Activated CD8-positive, alpha-beta T cell treated with anti-CD3 and anti-CD28 coated beads, Interleukin-2, amount 10 ng/mL, durations not matched to agents 7 days and 5 days (primary cell): ENCODE data around the gene QRICH2. TPM values are rescaled to one million over a fixed set of nuclear protein-coding genes. Genes with fewer than 3 reads are reported as not detected.
"Not testable (repeated sequence)": the region's sequence is repeated elsewhere in the genome, so short reads cannot be mapped to it uniquely, and the experiment has no call there.

Source experiments
- ATAC-seq: fragments of 150-1000 bp; cut with Tn5 transposase; one replicate; pipeline ENCODE4 v1.10.0; 2021; ENCODE audit warnings: moderate library complexity
- CTCF ChIA-PET: fragments of 350-600 bp; sonication (Branson Sonifier 250); formaldehyde crosslinking; loops from one replicate; lab custom pipeline; 2021; ENCODE audit warnings: antibody characterized with exemption; lab: Charles Lee
- POLR2A ChIA-PET: fragments of 350-600 bp; sonication (Branson Sonifier 250); formaldehyde crosslinking; loops from one replicate; lab custom pipeline; 2021; ENCODE audit warnings: antibody characterized with exemption; lab: Charles Lee
- DNase-seq: peaks from one replicate; pipeline ENCODE4 v3.0.0-alpha.2; 2020
- H3K27ac Mint-ChIP-seq: one replicate; pipeline ENCODE4 v1.8.0; 2021; ENCODE audit warnings: mild to moderate bottlenecking, mixed read lengths
- H3K27me3 Mint-ChIP-seq: one replicate; pipeline ENCODE4 v1.8.0; 2021; ENCODE audit warnings: low read depth, mixed read lengths
- H3K36me3 Mint-ChIP-seq: one replicate; pipeline ENCODE4 v1.8.0; 2021; ENCODE audit warnings: low read depth, mixed read lengths
- H3K4me1 Mint-ChIP-seq: one replicate; pipeline ENCODE4 v1.8.0; 2021; ENCODE audit warnings: low read depth, mixed read lengths
- H3K4me3 Mint-ChIP-seq: one replicate; pipeline ENCODE4 v1.8.0; 2021; ENCODE audit warnings: mild to moderate bottlenecking, mixed read lengths
- H3K9me3 Mint-ChIP-seq: one replicate; pipeline ENCODE4 v1.8.0; 2022; ENCODE audit warnings: mixed read lengths; ENCODE audit not compliant: insufficient read depth
- total RNA-seq, 2 experiments: library from RNA; stranded (reverse); gene quantifications; one replicate each; pipeline ENCODE4 v1.2.3, GENCODE V29; 2021

Gene QRICH2
- total RNA-seq, 2 experiments from 2014 or later, result 3.7 to 4.8 TPM

DNA sequence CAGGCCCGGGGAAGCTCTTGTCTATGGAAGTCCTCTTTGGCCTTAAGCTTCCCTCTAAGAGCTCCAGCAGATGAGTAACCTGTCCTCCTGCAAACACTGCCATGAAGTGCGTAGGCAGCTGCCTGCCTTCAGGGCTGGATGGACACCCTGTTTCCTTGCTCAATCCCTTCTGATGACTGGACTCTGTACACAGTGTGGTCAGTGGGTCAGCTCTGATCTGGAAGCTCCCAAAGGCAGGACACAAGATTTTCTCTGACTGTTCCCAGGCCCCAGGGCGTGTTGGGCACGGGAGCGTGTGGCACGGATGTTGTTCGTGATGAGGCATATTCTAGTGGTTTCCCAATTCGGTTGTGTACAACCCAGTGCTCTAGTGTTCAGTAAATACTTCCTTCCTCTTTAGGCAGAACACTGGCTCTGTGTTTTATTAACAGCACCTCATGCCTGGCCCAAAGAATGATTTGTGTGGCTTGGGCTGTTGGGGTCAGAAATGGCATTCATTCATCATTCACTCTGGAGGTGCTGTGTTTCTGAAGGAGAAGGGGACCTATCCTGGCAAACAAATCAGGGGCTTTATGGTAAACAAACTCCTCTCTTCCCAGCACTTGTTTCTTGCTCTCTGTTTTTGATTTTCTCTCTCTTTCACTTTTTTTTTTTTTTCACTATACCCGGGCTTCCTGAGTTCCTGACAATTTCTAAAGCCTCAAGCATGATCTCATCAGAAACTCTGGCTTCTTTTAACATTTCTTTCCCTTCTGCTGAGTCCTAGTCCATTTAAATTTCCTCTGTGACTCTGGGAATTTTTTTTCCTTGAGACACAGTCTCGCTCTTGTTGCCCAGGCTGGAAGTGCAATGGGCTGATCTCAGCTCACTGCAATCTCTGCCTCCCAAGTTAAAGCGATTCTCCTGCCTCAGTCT lies 55.8 kb downstream of the QRICH2 start:
- POLR2A ChIA-PET, result interaction anchor here (0.6 to 17.8 kb wide), 7 partner anchors 8 to 148 kb away, joined by 3 to 807 read pairs (median 4); partner anchors contain the start of gene UBALD2
- DNase-seq, result peak; percentile 65
- peaks cover 28% of the 10 kb centered on the region for H3K36me3 Mint-ChIP-seq

DNA sequence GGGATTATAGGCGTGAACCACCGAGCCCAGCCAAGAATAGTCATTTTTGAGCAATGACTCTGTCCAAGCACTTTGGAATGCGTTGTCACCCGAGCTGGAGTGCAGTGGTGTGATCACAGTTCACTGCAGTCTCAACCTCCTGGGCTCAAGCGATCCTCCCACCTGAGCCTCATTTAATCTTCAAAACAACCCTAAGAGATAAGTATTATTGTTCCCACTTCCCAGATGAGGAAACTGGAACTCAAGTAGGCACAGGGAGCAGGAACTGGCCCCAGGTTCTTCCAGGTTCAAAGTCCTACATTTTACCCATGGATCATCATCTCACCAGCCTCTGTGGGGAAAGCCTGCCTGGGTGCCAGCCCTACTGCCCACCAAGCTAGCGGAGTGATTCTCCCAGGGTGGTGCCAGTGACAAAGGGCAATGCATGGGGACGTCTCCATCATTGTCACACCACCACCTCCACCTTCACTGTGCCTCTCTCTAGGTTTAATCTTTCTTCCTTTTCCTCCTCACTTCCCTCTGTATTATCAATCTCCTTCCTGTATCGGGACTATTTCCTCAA lies 56.5 kb downstream of the QRICH2 start:
- peak overlapping the region; percentile 96 for H3K27ac Mint-ChIP-seq
- no peaks in the 10 kb centered on the region for H3K27me3 Mint-ChIP-seq
- POLR2A ChIA-PET, result interaction anchor here (0.6 to 17.8 kb wide), 7 partner anchors 8 to 147 kb away, joined by 3 to 807 read pairs (median 4); partner anchors contain the start of gene UBALD2
- no peak for DNase-seq
- H3K4me3 Mint-ChIP-seq, result peak overlapping the region; percentile 77
- CTCF ChIA-PET, result interaction anchor here (0.8 to 1.8 kb wide), 4 partner anchors 10 to 125 kb away, joined by 3 to 8 read pairs (median 4); partner anchors contain the start of gene UBALD2
- peaks cover 24% of the 10 kb centered on the region for H3K36me3 Mint-ChIP-seq
- H3K4me1 Mint-ChIP-seq, result peaks cover 79% of the 10 kb centered on the region
- no peak for ATAC-seq
- peaks cover 5% of the 10 kb centered on the region for H3K9me3 Mint-ChIP-seq

More for the DNA sequence above, 55.8 kb downstream of the QRICH2 start:
- H3K27me3 Mint-ChIP-seq, result no peaks in the 10 kb centered on the region
- peaks cover 9% of the 10 kb centered on the region for H3K9me3 Mint-ChIP-seq
- H3K27ac Mint-ChIP-seq, result peak overlapping the region; percentile 96
- H3K4me3 Mint-ChIP-seq, result peak overlapping the region; percentile 77
- peak; percentile 72 for ATAC-seq
- H3K4me1 Mint-ChIP-seq, result peaks cover 77% of the 10 kb centered on the region
- CTCF ChIA-PET, result interaction anchor here (0.8 to 1.8 kb wide), 5 partner anchors 9 to 126 kb away, joined by 3 to 8 read pairs (median 5); partner anchors contain the start of gene UBALD2

DNA sequence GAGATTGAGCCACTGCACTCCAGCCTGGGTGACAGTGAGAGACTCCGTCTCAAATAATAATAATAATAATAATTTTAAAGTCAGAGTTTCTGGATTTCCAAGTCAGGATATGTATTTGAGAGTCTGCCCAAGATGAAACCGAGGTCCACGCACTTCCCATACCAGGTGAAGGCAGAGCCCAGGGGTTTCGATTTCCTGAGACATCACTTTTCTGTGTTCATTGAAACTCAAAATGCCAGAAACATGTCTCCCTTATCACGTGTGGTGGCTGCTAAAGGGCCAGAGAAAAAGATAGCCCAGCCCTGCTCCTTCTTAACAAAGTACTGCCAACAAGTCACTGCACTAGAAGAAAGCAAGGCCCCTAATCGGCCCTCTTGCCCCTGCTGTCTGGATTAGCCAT lies 57.9 kb downstream of the QRICH2 start:
- H3K4me3 Mint-ChIP-seq, result no peak overlapping the region
- no peaks in the 10 kb centered on the region for H3K27me3 Mint-ChIP-seq
- peaks cover 78% of the 10 kb centered on the region for H3K4me1 Mint-ChIP-seq
- ATAC-seq (no peak), DNase-seq (no peak)
- no peak overlapping the region for H3K27ac Mint-ChIP-seq
- ChIA-PET CTCF (interaction anchor here (1.2 to 4.0 kb wide), 2 partner anchors 14 to 70 kb away, joined by 4 to 19 read pairs; no protein-coding TSS in a partner anchor), POLR2A (interaction anchor here (17.8 kb wide), 1 partner anchor 18 kb away, joined by 807 read pairs; the partner anchor contains the start of gene UBALD2)
- H3K9me3 Mint-ChIP-seq, result no peaks in the 10 kb centered on the region
- H3K36me3 Mint-ChIP-seq, result peaks cover 12% of the 10 kb centered on the region

DNA sequence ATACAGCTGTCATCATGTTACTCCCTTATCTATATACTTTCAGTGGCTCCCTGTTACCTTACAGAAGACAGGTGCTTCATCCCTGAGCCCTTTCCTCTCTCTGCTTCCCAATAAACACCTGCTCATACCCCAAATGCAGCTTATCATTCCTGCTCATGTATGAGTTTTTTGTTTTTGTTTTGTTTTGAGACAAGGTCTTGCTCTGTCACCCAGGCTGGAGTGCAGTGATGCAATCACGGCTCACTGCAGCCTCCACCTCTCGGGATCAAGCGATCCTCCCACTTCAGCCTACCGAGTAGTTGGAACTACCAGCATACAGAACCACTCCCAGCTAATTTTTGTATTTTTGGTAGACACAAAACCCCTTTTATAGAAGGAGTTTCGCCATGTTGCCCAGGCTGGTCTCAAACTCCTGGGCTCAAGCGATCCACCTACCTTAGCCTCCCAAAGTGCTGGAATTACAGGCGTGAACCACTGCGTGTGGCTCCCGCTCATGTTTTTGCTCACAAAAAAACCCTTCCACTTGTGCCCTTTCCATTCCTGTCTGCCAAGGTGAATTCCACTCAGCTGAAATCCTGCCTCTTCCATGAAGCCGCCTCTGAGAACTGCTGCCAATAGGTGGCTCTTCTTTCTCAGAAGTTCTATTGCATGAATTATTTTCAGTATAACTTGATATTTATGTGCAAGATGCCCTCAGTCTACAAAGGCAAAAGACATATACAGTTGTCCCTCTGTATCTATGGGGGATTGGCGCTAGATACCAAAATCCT lies 59.9 kb downstream of the QRICH2 start:
- no peak for ATAC-seq
- no peak for DNase-seq
- POLR2A ChIA-PET, result interaction anchor here (0.7 to 17.8 kb wide), 4 partner anchors 8 to 68 kb away, joined by 3 to 807 read pairs (median 54); partner anchors contain the start of gene UBALD2
- Mint-ChIP-seq H3K27ac (peak overlapping the region; percentile 41), H3K36me3 (peaks cover 6% of the 10 kb centered on the region), H3K9me3 (no peaks in the 10 kb centered on the region), H3K4me3 (no peak overlapping the region), H3K4me1 (peaks cover 84% of the 10 kb centered on the region), H3K27me3 (no peaks in the 10 kb centered on the region)
- CTCF ChIA-PET, result interaction anchor here (2.7 to 4.0 kb wide), 4 partner anchors 8 to 32 kb away, joined by 11 to 24 read pairs (median 20); no protein-coding TSS in a partner anchor

DNA sequence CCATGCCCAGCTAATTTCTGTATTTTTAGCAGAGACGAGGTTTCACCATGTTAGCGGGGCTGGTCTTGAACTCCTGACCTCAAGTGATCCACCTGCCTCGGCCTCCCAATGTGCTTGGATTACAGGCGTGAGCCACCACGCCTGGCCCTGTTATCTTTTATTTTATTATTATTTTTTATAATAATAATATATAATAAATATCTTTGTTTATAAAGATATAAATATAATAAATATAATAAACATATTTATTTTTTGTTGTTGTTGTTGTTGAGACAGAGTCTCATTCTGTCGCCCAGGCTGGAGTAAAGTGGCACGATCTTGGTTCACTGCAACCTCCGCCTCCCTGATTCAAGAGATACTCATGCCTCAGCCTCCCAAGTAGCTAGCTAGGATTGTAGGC lies 60.8 kb downstream of the QRICH2 start:
- ATAC-seq, result no peak
- peaks cover 7% of the 10 kb centered on the region for H3K36me3 Mint-ChIP-seq
- no peak for DNase-seq
- no peaks in the 10 kb centered on the region for H3K9me3 Mint-ChIP-seq
- no peaks in the 10 kb centered on the region for H3K27me3 Mint-ChIP-seq
- POLR2A ChIA-PET, result interaction anchor here (0.7 to 17.8 kb wide), 7 partner anchors 9 to 67 kb away, joined by 3 to 807 read pairs (median 14); partner anchors contain the start of gene UBALD2
- peaks cover 84% of the 10 kb centered on the region for H3K4me1 Mint-ChIP-seq
- H3K27ac Mint-ChIP-seq, result peak overlapping the region; percentile 91
- CTCF ChIA-PET, result interaction anchor here (0.8 to 4.0 kb wide), 14 partner anchors 9 to 122 kb away, joined by 3 to 25 read pairs (median 10); partner anchors contain the start of gene UBALD2
- no peak overlapping the region for H3K4me3 Mint-ChIP-seq

DNA sequence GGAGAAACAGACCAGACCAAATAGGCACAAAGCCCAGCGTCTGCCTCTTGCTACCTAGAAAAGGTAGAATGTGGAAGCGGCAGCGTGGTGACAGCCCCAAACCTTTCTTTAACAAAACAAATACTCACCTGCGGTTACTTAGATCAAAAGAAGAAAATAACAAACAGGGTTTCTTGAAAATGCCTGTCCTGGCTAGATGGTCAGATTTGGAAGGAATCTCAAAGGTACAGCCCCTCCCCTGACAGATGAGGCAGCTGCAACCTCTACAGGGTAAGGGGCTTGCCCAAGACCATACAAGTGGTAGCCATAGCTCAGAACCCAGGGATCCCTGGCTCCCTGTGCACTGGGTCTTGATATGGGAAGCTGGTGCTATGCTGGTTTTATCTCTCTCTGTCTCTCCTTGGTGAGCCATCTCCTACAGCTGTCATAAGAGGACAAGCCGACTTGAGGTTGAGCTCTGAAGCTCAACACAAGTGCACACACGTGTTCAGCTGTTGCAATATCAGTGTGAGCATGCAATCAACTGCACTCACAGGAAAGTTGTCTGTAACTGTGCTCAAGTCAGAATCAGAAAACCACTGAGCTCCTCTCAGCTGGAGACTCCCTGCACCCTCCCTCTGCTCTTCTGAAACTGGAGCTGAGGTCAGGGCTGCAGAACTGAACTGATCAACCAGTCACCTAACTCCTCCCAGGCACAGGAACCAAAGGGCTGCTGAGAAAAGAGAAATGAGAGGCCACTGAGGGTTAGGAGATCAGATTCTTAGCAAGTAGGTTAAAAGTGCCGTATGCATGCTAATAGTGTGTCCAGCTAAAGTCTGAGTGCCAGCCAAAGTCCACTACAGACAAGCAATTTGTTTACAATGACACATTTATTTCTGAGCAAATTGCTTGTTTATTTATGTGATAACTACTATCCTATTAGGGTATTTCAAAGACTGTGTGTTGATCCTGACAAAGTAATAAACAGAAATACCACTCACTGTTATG lies 61.7 kb downstream of the QRICH2 start:
- ATAC-seq (peak; percentile 97), DNase-seq (peak; percentile 91)
- no peaks in the 10 kb centered on the region for H3K27me3 Mint-ChIP-seq
- ChIA-PET CTCF (interaction anchor here (0.7 to 4.0 kb wide), 28 partner anchors 9 to 151 kb away, joined by 3 to 25 read pairs (median 5); partner anchors contain the start of gene UBALD2), POLR2A (interaction anchor here (0.6 to 17.8 kb wide), 20 partner anchors 10 to 217 kb away, joined by 3 to 807 read pairs (median 4); partner anchors contain the start of genes EXOC7 and UBALD2)
- H3K4me3 Mint-ChIP-seq, result peak overlapping the region; percentile 62
- H3K4me1 Mint-ChIP-seq, result peaks cover 84% of the 10 kb centered on the region
- H3K36me3 Mint-ChIP-seq, result peaks cover 3% of the 10 kb centered on the region
- H3K9me3 Mint-ChIP-seq, result no peaks in the 10 kb centered on the region
- H3K27ac Mint-ChIP-seq, result peak overlapping the region; percentile 91

DNA sequence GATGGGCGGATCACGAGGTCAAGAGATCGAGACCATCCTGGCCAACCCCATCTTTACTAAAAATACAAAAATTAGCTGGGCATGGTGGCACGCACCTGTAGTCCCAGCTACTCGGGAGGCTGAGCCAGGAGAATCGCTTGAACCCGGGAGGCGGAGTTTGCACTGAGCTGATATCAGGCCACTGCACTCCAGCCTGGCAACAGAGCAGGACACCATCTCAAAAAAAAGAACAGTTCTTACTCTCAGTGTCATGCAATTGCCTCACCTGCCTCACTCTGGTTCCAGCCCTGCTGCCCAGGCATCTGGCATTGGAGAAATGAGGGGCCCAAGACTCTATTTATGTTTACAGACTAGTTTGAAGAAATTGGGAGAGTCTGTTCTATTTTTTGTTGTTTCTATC lies 63.4 kb downstream of the QRICH2 start:
- not testable (repeated sequence) for ATAC-seq
- POLR2A ChIA-PET, result interaction anchor here (4.2 to 17.8 kb wide), 3 partner anchors 12 to 53 kb away, joined by 66 to 807 read pairs (median 105); partner anchors contain the start of gene UBALD2

DNA sequence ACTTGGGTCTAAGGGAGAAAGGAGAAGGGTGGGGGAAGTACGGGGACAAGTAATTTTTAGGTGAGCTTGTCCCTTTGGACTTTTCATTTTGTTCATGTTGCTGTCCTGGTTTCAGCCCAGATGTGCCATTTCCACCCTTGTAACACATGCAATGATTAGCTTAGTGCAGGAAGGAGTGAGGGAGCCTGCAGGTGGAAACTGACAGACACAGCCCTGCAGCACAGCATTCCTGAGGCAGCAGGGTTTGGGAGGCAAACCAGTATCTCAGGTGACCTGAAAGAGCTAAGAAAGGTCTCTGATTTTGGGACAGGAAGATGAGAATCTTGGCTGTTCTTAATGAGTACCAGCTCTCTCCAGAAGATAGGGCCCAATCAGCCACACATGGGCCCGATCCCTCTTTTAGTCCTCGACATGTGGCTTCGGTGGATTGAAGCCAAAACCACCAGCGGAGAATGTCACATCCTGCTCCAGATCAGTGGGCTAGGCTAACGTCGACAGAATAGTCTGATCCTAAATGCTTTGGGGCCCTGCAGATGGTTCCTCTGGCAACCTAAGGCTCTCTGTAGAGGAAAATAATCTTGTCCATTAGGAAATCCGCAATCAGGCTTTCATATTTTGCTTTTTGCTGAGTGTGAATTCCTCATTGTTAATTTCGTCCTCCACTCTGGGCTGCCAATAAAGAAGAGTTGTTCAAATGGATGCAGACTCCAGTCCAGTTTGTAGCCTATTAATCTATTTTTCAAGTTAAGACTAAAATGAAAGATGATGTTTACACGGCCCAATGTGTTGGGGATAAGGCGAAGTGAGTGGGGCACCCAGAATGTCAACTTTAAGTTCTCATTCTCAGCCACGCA lies 64.0 kb downstream of the QRICH2 start:
- no peak for ATAC-seq
- peaks cover 79% of the 10 kb centered on the region for H3K4me1 Mint-ChIP-seq
- POLR2A ChIA-PET, result interaction anchor here (0.8 to 17.8 kb wide), 5 partner anchors 8 to 103 kb away, joined by 3 to 807 read pairs (median 66); partner anchors contain the start of genes FOXJ1 and UBALD2
- CTCF ChIA-PET, result interaction anchor here (0.7 to 1.4 kb wide), 7 partner anchors 10 to 65 kb away, joined by 3 to 11 read pairs (median 4); partner anchors contain the start of gene UBALD2
- H3K27me3 Mint-ChIP-seq, result no peaks in the 10 kb centered on the region
- H3K27ac Mint-ChIP-seq, result peak overlapping the region; percentile 91
- H3K9me3 Mint-ChIP-seq, result no peaks in the 10 kb centered on the region
- no peak for DNase-seq
- peaks cover 11% of the 10 kb centered on the region for H3K36me3 Mint-ChIP-seq
- H3K4me3 Mint-ChIP-seq, result no peak overlapping the region

More for the DNA sequence above, 63.4 kb downstream of the QRICH2 start:
- peaks cover 79% of the 10 kb centered on the region for H3K4me1 Mint-ChIP-seq
- H3K27me3 Mint-ChIP-seq, DNase-seq, H3K36me3 Mint-ChIP-seq, H3K4me3 Mint-ChIP-seq, H3K9me3 Mint-ChIP-seq: not testable (repeated sequence)
- CTCF ChIA-PET, result interaction anchor here (1.1 to 4.0 kb wide), 7 partner anchors 9 to 66 kb away, joined by 3 to 22 read pairs (median 11); no protein-coding TSS in a partner anchor
- peak overlapping the region; percentile 91 for H3K27ac Mint-ChIP-seq
